Astrocyte (in vitro differentiated cells and primary cell): Measurements from ENCODE around the gene MAST2. TPM values are rescaled to one million over a fixed set of nuclear protein-coding genes. Genes with fewer than 3 reads are reported as not detected.

Experiments used
- DNase-seq: peaks from one replicate; pipeline ENCODE4 v3.0.0-alpha.2; 2010; ENCODE audit warnings: low read depth
- FAIRE-seq: peaks from 2 replicates; lab custom pipeline; 2011; peaks lifted over from hg19 to GRCh38; lab: Jason Lieb, UNC
- H2AFZ ChIP-seq: 2 replicates; pipeline ENCODE4 v1.6.0; 2012; ENCODE audit warnings: low read depth, low read length, inconsistent platforms
- H3K27ac ChIP-seq: 2 replicates; pipeline ENCODE4 v1.5.1; 2011; ENCODE audit warnings: low read depth, low read length, inconsistent platforms
- H3K27me3 ChIP-seq: 2 replicates; pipeline ENCODE4 v1.6.0; 2011; ENCODE audit warnings: low read length, inconsistent platforms; ENCODE audit not compliant: insufficient read depth
- H3K36me3 ChIP-seq: 2 replicates; pipeline ENCODE4 v1.5.1; 2011; ENCODE audit warnings: low read length, inconsistent platforms; ENCODE audit not compliant: insufficient read depth
- H3K4me1 ChIP-seq: 2 replicates; pipeline ENCODE4 v1.5.1; 2011; ENCODE audit warnings: low read length, inconsistent platforms; ENCODE audit not compliant: insufficient read depth
- H3K4me2 ChIP-seq: 2 replicates; pipeline ENCODE4 v1.6.0; 2012; ENCODE audit warnings: low read length, inconsistent platforms
- H3K4me3 ChIP-seq: 2 replicates; pipeline ENCODE4 v1.5.1; 2011; ENCODE audit warnings: low read depth, mild to moderate bottlenecking, low read length, inconsistent platforms; ENCODE audit not compliant: insufficient read depth
- H3K79me2 ChIP-seq: 2 replicates; pipeline ENCODE4 v1.6.0; 2012; ENCODE audit warnings: mild to moderate bottlenecking, low read length, inconsistent platforms; ENCODE audit not compliant: insufficient read depth
- H3K9ac ChIP-seq: 2 replicates; pipeline ENCODE4 v1.6.0; 2012; ENCODE audit warnings: mild to moderate bottlenecking, low read length, inconsistent platforms
- H3K9me3 ChIP-seq: 2 replicates; pipeline ENCODE4 v1.5.1; 2012; ENCODE audit warnings: low read depth, mild to moderate bottlenecking, low read length, inconsistent platforms; ENCODE audit not compliant: insufficient read depth
- H4K20me1 ChIP-seq: 2 replicates; pipeline ENCODE4 v1.6.0; 2012; ENCODE audit warnings: low read length, inconsistent platforms; ENCODE audit not compliant: insufficient read depth
- H3K27ac Mint-ChIP-seq: one replicate; pipeline ENCODE4 v1.8.0; 2021; ENCODE audit warnings: mild to moderate bottlenecking, mixed read lengths; ENCODE audit not compliant: unreplicated experiment
- H3K27me3 Mint-ChIP-seq: one replicate; pipeline ENCODE4 v1.8.0; 2021; ENCODE audit warnings: low read depth, mixed read lengths; ENCODE audit not compliant: unreplicated experiment
- H3K36me3 Mint-ChIP-seq: one replicate; pipeline ENCODE4 v1.8.0; 2021; ENCODE audit warnings: low read depth, mixed read lengths; ENCODE audit not compliant: unreplicated experiment
- H3K4me1 Mint-ChIP-seq: one replicate; pipeline ENCODE4 v1.8.0; 2021; ENCODE audit warnings: low read depth, mixed read lengths; ENCODE audit not compliant: unreplicated experiment
- H3K4me3 Mint-ChIP-seq: one replicate; pipeline ENCODE4 v1.8.0; 2021; ENCODE audit warnings: mild to moderate bottlenecking, moderate library complexity, mixed read lengths; ENCODE audit not compliant: unreplicated experiment
- H3K9me3 Mint-ChIP-seq: one replicate; pipeline ENCODE4 v1.8.0; 2021; ENCODE audit warnings: mild to moderate bottlenecking, mixed read lengths; ENCODE audit not compliant: unreplicated experiment
- CTCF ChIP-seq: IDR thresholded peaks from 2 replicates; pipeline ENCODE4 v1.5.1; 2011; ENCODE audit warnings: low read depth, mild to moderate bottlenecking, inconsistent platforms, low read length, moderate library complexity; ENCODE audit not compliant: insufficient read depth
- EZH2 ChIP-seq: IDR thresholded peaks from 2 replicates; pipeline ENCODE4 v1.6.1; 2012; ENCODE audit warnings: mild to moderate bottlenecking, low read length, inconsistent platforms; ENCODE audit not compliant: insufficient read depth
- total RNA-seq: library from RNA; stranded (reverse); gene quantifications from 2 replicates; pipeline ENCODE4 v1.2.1, GENCODE V29; 2021

MAST2 gene
- total RNA-seq, 1 donor from 2014 or later: 41.0 TPM

GRCh38 chr1:46072975-46073374 lies 269.6 kb downstream of the MAST2 start:
- no peak overlapping the region for H3K4me2 ChIP-seq
- no peaks in the 10 kb centered on the region for H3K36me3 ChIP-seq
- no peaks in the 10 kb centered on the region for H3K27me3 Mint-ChIP-seq
- H3K4me3 Mint-ChIP-seq: no peak overlapping the region
- H3K27ac Mint-ChIP-seq: no peak overlapping the region
- H3K4me3 ChIP-seq: no peak overlapping the region
- H2AFZ ChIP-seq: no peak overlapping the region
- H3K27ac ChIP-seq: no peak overlapping the region
- no peaks in the 10 kb centered on the region for H3K9me3 Mint-ChIP-seq
- H3K4me1 ChIP-seq: no peaks in the 10 kb centered on the region
- no peaks in the 10 kb centered on the region for H3K27me3 ChIP-seq
- no peak for FAIRE-seq
- peaks cover 10% of the 10 kb centered on the region for H4K20me1 ChIP-seq
- H3K36me3 Mint-ChIP-seq: peaks cover 26% of the 10 kb centered on the region
- no peaks in the 10 kb centered on the region for H3K9me3 ChIP-seq
- no peaks in the 10 kb centered on the region for H3K79me2 ChIP-seq
- H3K9ac ChIP-seq: no peak overlapping the region
- no peak for DNase-seq
- peaks cover 8% of the 10 kb centered on the region for H3K4me1 Mint-ChIP-seq
- TF ChIP-seq CTCF: no peak
- no peak for TF ChIP-seq EZH2

GRCh38 chr1:46076343-46076742 lies 272.9 kb downstream of the MAST2 start:
- H3K9ac ChIP-seq: no peak overlapping the region
- H2AFZ ChIP-seq: no peak overlapping the region
- no peaks in the 10 kb centered on the region for H3K9me3 ChIP-seq
- no peak overlapping the region for H3K27ac Mint-ChIP-seq
- H3K27me3 ChIP-seq: no peaks in the 10 kb centered on the region
- no peak overlapping the region for H3K4me3 ChIP-seq
- H3K36me3 Mint-ChIP-seq: peaks cover 23% of the 10 kb centered on the region
- H3K4me1 ChIP-seq: no peaks in the 10 kb centered on the region
- H4K20me1 ChIP-seq: peaks cover 6% of the 10 kb centered on the region
- TF ChIP-seq EZH2 (no peak), CTCF (no peak)
- no peak for DNase-seq
- peaks cover 4% of the 10 kb centered on the region for H3K79me2 ChIP-seq
- no peaks in the 10 kb centered on the region for H3K36me3 ChIP-seq
- H3K4me2 ChIP-seq: no peak overlapping the region
- H3K4me1 Mint-ChIP-seq: peaks cover 8% of the 10 kb centered on the region
- H3K4me3 Mint-ChIP-seq: no peak overlapping the region
- H3K27me3 Mint-ChIP-seq: no peaks in the 10 kb centered on the region
- no peaks in the 10 kb centered on the region for H3K9me3 Mint-ChIP-seq
- FAIRE-seq: no peak
- H3K27ac ChIP-seq: no peak overlapping the region

- peaks cover 10% of the 10 kb centered on the region for H3K79me2 ChIP-seq
- peaks cover 18% of the 10 kb centered on the region for H4K20me1 ChIP-seq
- Mint-ChIP-seq H3K27ac (no peak overlapping the region), H3K4me3 (no peak overlapping the region), H3K4me1 (peaks cover 3% of the 10 kb centered on the region), H3K36me3 (peaks cover 16% of the 10 kb centered on the region), H3K9me3 (no peaks in the 10 kb centered on the region), H3K27me3 (no peaks in the 10 kb centered on the region)
- no peaks in the 10 kb centered on the region for H3K27me3 ChIP-seq
- no peak overlapping the region for H3K4me2 ChIP-seq
- no peak overlapping the region for H3K9ac ChIP-seq
- H3K36me3 ChIP-seq: no peaks in the 10 kb centered on the region
- H3K4me3 ChIP-seq: no peak overlapping the region
- H3K4me1 ChIP-seq: no peaks in the 10 kb centered on the region
- no peak overlapping the region for H2AFZ ChIP-seq
- no peaks in the 10 kb centered on the region for H3K9me3 ChIP-seq
- no peak for TF ChIP-seq EZH2
- no peak for TF ChIP-seq CTCF
- no peak for FAIRE-seq
- no peak overlapping the region for H3K27ac ChIP-seq
- DNase-seq: no peak
These were observed 274.2 kb downstream of the MAST2 start for GRCh38 chr1:46077644-46078043.
